H1 (cell line): ENCODE results near the gene FAM240A. TPM values are rescaled to one million over a fixed set of nuclear protein-coding genes. Genes with fewer than 3 reads are reported as not detected.

ENCODE experiments used
- CTCF ChIA-PET: fragments of 300-600 bp; sonication (Branson Sonifier 250); formaldehyde crosslinking; loops from one replicate; lab custom pipeline; 2021; ENCODE audit not compliant: partially characterized antibody; lab: Charles Lee
- POLR2A ChIA-PET: fragments of 300-600 bp; sonication (Branson Sonifier 250); formaldehyde crosslinking; loops from one replicate; lab custom pipeline; 2021; ENCODE audit warnings: inconsistent platforms; ENCODE audit not compliant: partially characterized antibody; lab: Charles Lee
- DNase-seq, 2 experiments: peaks; one replicate each; pipeline versions ENCODE4 v3.0.0 to v3.0.0-alpha.2; 2010 to 2022; ENCODE audit warnings: low spot score in 2 of 2, low read depth in 1 of 2, mixed read lengths in 1 of 2
- FAIRE-seq: peaks from 2 replicates; lab custom pipeline; 2011; peaks lifted over from hg19 to GRCh38; lab: Jason Lieb, UNC
- H2AFZ ChIP-seq: 2 replicates; pipeline ENCODE4 v1.8.1; 2012; ENCODE audit warnings: low read length, inconsistent platforms
- H2AK5ac ChIP-seq: 2 replicates; pipeline ENCODE4 v1.6.1; 2013; ENCODE audit warnings: low read depth, low read length
- H2BK120ac ChIP-seq: replicated peaks from 2 replicates; pipeline ENCODE3; 2013; ENCODE audit warnings: low read depth, low read length, inconsistent platforms
- H2BK12ac ChIP-seq: 2 replicates; pipeline ENCODE4 v1.6.1; 2013; ENCODE audit warnings: low read depth, low read length
- H2BK15ac ChIP-seq: 2 replicates; pipeline ENCODE4 v1.6.1; 2013; ENCODE audit warnings: low read length
- H2BK20ac ChIP-seq: 2 replicates; pipeline ENCODE4 v1.6.1; 2013; ENCODE audit warnings: low read length
- H2BK5ac ChIP-seq: 2 replicates; pipeline ENCODE4 v1.6.1; 2013; ENCODE audit warnings: low read depth, low read length
- H3K14ac ChIP-seq: 2 replicates; pipeline ENCODE4 v1.6.1; 2013; ENCODE audit warnings: inconsistent platforms; ENCODE audit not compliant: insufficient read length
- H3K18ac ChIP-seq: 2 replicates; pipeline ENCODE4 v1.6.1; 2013; ENCODE audit warnings: low read length; ENCODE audit errors: extremely low read depth
- H3K23ac ChIP-seq: 2 replicates; pipeline ENCODE4 v1.6.1; 2013; ENCODE audit warnings: inconsistent platforms; ENCODE audit not compliant: insufficient read length
- H3K23me2 ChIP-seq: 2 replicates; pipeline ENCODE4 v1.6.1; 2013; ENCODE audit warnings: low read depth, low read length
- H3K27ac ChIP-seq: 2 replicates; pipeline ENCODE4 v1.6.1; 2011; ENCODE audit warnings: low read depth, low read length, inconsistent platforms
- H3K27me3 ChIP-seq, 4 experiments: replicated peaks in 1 of 4; 1 replicate in 1 of 4; 2 replicates in 3 of 4; pipeline versions ENCODE4 v1.6.1 to v1.8.1; 2011 to 2013; ENCODE audit warnings: low read length in 3 of 4, mild to moderate bottlenecking in 3 of 4, inconsistent platforms in 2 of 4, mixed read lengths in 2 of 4, moderate library complexity in 1 of 4; ENCODE audit not compliant: control insufficient read depth in 3 of 4, insufficient read depth in 3 of 4; ENCODE audit errors: extremely low read depth in 1 of 4
- H3K36me3 ChIP-seq, 4 experiments: 2 replicates each; pipeline versions ENCODE4 v1.6.1 to v1.8.1; 2011 to 2013; ENCODE audit warnings: mild to moderate bottlenecking in 4 of 4, low read length in 3 of 4, moderate library complexity in 2 of 4, control low read depth in 1 of 4, inconsistent platforms in 1 of 4; ENCODE audit not compliant: insufficient read depth in 4 of 4, control insufficient read depth in 2 of 4
- H3K4ac ChIP-seq: replicated peaks from 2 replicates; pipeline ENCODE3; 2013; ENCODE audit warnings: low read length, low read depth, mixed read lengths, inconsistent platforms; ENCODE audit not compliant: insufficient read length
- H3K4me1 ChIP-seq, 4 experiments: replicated peaks in 1 of 4; 1 replicate in 1 of 4; 2 replicates in 3 of 4; pipeline versions ENCODE4 v1.6.1 to v1.8.1; 2011 to 2013; ENCODE audit warnings: low read length in 3 of 4, inconsistent platforms in 2 of 4, mixed read lengths in 1 of 4; ENCODE audit not compliant: insufficient read depth in 4 of 4, control insufficient read depth in 3 of 4
- H3K4me2 ChIP-seq, 2 experiments: 2 replicates each; pipeline versions ENCODE4 v1.6.1 to v1.8.1; 2011 to 2013; ENCODE audit warnings: low read depth in 2 of 2, low read length in 2 of 2, control low read depth in 1 of 2, inconsistent platforms in 1 of 2, mild to moderate bottlenecking in 1 of 2; ENCODE audit not compliant: insufficient read depth in 1 of 2
- H3K4me3 ChIP-seq, 4 experiments: fragments of 200-600, 300-600 bp in 1 of 4; sonication (generic), shearing (Covaris generic), sonication (Bioruptor Twin) in 1 of 4; 2 replicates each; pipeline versions ENCODE4 v1.5.1 to v1.8.1; 2011 to 2016; ENCODE audit warnings: low read length in 4 of 4, low read depth in 3 of 4, control low read depth in 2 of 4, inconsistent platforms in 2 of 4, mild to moderate bottlenecking in 2 of 4, mixed read lengths in 1 of 4, moderate library complexity in 1 of 4; ENCODE audit not compliant: insufficient read depth in 2 of 4; ENCODE audit errors: extremely low read depth in 1 of 4
- H3K56ac ChIP-seq: replicated peaks from 2 replicates; pipeline ENCODE3; 2013; ENCODE audit warnings: low read depth, mild to moderate bottlenecking, mixed read lengths, low read length, inconsistent platforms; ENCODE audit not compliant: insufficient read length
- H3K79me1 ChIP-seq: 2 replicates; pipeline ENCODE4 v1.6.1; 2013; ENCODE audit warnings: low read depth, low read length, control low read depth
- H3K79me2 ChIP-seq, 2 experiments: 2 replicates each; pipeline versions ENCODE4 v1.6.1 to v1.8.1; 2012 to 2013; ENCODE audit warnings: low read length in 2 of 2, mild to moderate bottlenecking in 2 of 2, inconsistent platforms in 1 of 2; ENCODE audit not compliant: insufficient read depth in 2 of 2, control insufficient read depth in 1 of 2
- H3K9ac ChIP-seq, 4 experiments: replicated peaks in 1 of 4; 1 replicate in 1 of 4; 2 replicates in 3 of 4; pipeline versions ENCODE4 v1.6.1 to v1.8.1; 2011 to 2013; ENCODE audit warnings: low read depth in 3 of 4, low read length in 3 of 4, control low read depth in 2 of 4, mild to moderate bottlenecking in 2 of 4, moderate library complexity in 2 of 4, inconsistent platforms in 1 of 4; ENCODE audit errors: extremely low read depth in 1 of 4
- H3K9me3 ChIP-seq, 2 experiments: 2 replicates each; pipeline versions ENCODE4 v1.6.1 to v1.8.1; 2012 to 2013; ENCODE audit warnings: mild to moderate bottlenecking in 2 of 2, moderate library complexity in 2 of 2, control low read depth in 1 of 2, inconsistent platforms in 1 of 2, low read depth in 1 of 2, low read length in 1 of 2, mixed read lengths in 1 of 2; ENCODE audit not compliant: insufficient read depth in 2 of 2
- H4K20me1 ChIP-seq, 2 experiments: replicated peaks in 1 of 2; 2 replicates each; pipeline versions ENCODE3 to v1.8.1; 2011 to 2013; ENCODE audit warnings: inconsistent platforms in 2 of 2, low read length in 2 of 2, mild to moderate bottlenecking in 1 of 2; ENCODE audit not compliant: insufficient read depth in 2 of 2, control insufficient read depth in 1 of 2
- H4K5ac ChIP-seq: 2 replicates; pipeline ENCODE4 v1.6.1; 2013; ENCODE audit warnings: low read length, low read depth, mixed read lengths, inconsistent platforms; ENCODE audit not compliant: insufficient read length
- H4K8ac ChIP-seq: 2 replicates; pipeline ENCODE4 v1.8.0; 2013; ENCODE audit warnings: mild to moderate bottlenecking, moderate library complexity, low read length, inconsistent platforms; ENCODE audit not compliant: insufficient read depth; ENCODE audit errors: extremely low read depth
- H4K91ac ChIP-seq: replicated peaks from 2 replicates; pipeline ENCODE3; 2013; ENCODE audit warnings: low read length, mixed read lengths, inconsistent platforms; ENCODE audit not compliant: insufficient read length
- GABPA ChIP-seq: IDR thresholded peaks from 2 replicates; pipeline ENCODE4 v1.6.1; 2011; ENCODE audit warnings: mild to moderate bottlenecking, low read length, moderate library complexity, borderline replicate concordance; ENCODE audit not compliant: insufficient read depth
- RXRA ChIP-seq: IDR thresholded peaks from 2 replicates; pipeline ENCODE4 v1.6.1; 2011; ENCODE audit warnings: low read depth, mild to moderate bottlenecking, low read length, moderate library complexity; ENCODE audit not compliant: insufficient read depth
- SAP30 ChIP-seq: fragments of 300-600 bp; sonication (generic); IDR thresholded peaks from 2 replicates; pipeline ENCODE4 v1.7.1; 2012; ENCODE audit warnings: low read length, moderate library complexity, mild to moderate bottlenecking, inconsistent platforms; ENCODE audit not compliant: insufficient read depth, insufficient replicate concordance
- WGBS, 2 experiments: shearing (Covaris generic) in 1 of 2; methylation state at CpG; one replicate each; pipeline versions ENCODE4 v1.1.6 to v1.1.7; 2013 to 2015; ENCODE audit warnings: low lambda C conversion rate in 2 of 2, mixed read lengths in 2 of 2, inconsistent platforms in 1 of 2, low coverage in 1 of 2, missing lambda C conversion rate in 1 of 2; ENCODE audit not compliant: insufficient replicate concordance in 2 of 2, insufficient coverage in 1 of 2, insufficient read length in 1 of 2; ENCODE audit errors: extremely low coverage in 1 of 2, missing lambda C conversion rate in 1 of 2; 5-methylcytosine and 5-hydroxymethylcytosine counted together
- polyA plus RNA-seq, 7 experiments: library from polyadenylated mRNA; depleted of rRNA in 3 of 7; stranded (reverse) in 5 of 7; unstranded in 2 of 7; fragments of >200 nt in 5 of 7; fragments of 200-250 nt in 2 of 7; gene quantifications; 1 replicate in 5 of 7; 2 replicates in 1 of 7; 4 replicates in 1 of 7; pipeline versions ENCODE4 v1.2.1 to v1.2.3, GENCODE V29; 2011 to 2013; ENCODE audit warnings: missing spikeins in 2 of 7, mixed read lengths in 2 of 7
- total RNA-seq: library from RNA; stranded (reverse); fragmentation: NEBNext Ultra II Directional; extraction: Animal tissue kit (Norgen Biotek cat#: 25700); gene quantifications from 2 replicates; pipeline ENCODE4 v1.2.1, GENCODE V29; 2021

FAM240A gene
- total and polyA plus RNA-seq, 2 of the 8 experiments (the other 6 are each of a cell fraction or from before 2014, with no cell fraction given): 0.08 TPM; not detected in 1

- Histone ChIP-seq H3K79me2 (no peaks in the 10 kb centered on the region), H3K14ac (no peak overlapping the region), H3K4ac (no peak overlapping the region), H2AFZ (no peak overlapping the region), H4K20me1 (no peaks in the 10 kb centered on the region), H3K56ac (no peak overlapping the region), H3K27me3 (no peaks in the 10 kb centered on the region), H3K79me1 (no peaks in the 10 kb centered on the region), H4K8ac (no peak overlapping the region; the same call in 1 of the 2 replicates), H3K27ac (no peak overlapping the region), H4K5ac (no peak overlapping the region), H2AK5ac (no peak overlapping the region), H2BK5ac (no peak overlapping the region), H3K4me1 (peaks cover 0 to 5% (median 1%) of the 10 kb centered on the region in 4 experiments; a peak in 4 of 7 replicates), H3K9ac (no peak overlapping the region), H4K91ac (no peak overlapping the region), H2BK12ac (no peak overlapping the region), H3K18ac (no peak overlapping the region), H3K4me3 (no peak overlapping the region), H2BK20ac (no peak overlapping the region), H3K23me2 (no peaks in the 10 kb centered on the region), H3K36me3 (no peaks in the 10 kb centered on the region), H2BK120ac (no peak overlapping the region), H3K23ac (no peak overlapping the region), H3K4me2 (no peak overlapping the region), H2BK15ac (no peak overlapping the region), H3K9me3 (no peaks in the 10 kb centered on the region)
- WGBS, 2 experiments: 89% methylated on average over 9 of the region's 9 CpGs; no CpG with 5 or more reads in 1 of the 2 experiments
- FAIRE-seq (no peak), DNase-seq (peak in 1 of 2 experiments; percentile 35)
- ChIA-PET POLR2A (interaction anchor here (0.8 to 1.7 kb wide), 8 partner anchors 10 to 41 kb away, joined by 3 to 7 read pairs (median 5); no protein-coding TSS in a partner anchor), CTCF (interaction anchor here (0.6 to 6.8 kb wide), 7 partner anchors 10 to 126 kb away, joined by 3 to 56 read pairs (median 4); no protein-coding TSS in a partner anchor)
- TF ChIP-seq RXRA: no peak
- TF ChIP-seq SAP30: no peak
- TF ChIP-seq GABPA: no peak
These were observed 2.9 kb downstream of the FAM240A start for GRCh38 chr3:46615050-46615775.
